ENCODE results near the gene ATG7. TPM values are rescaled to one million over a fixed set of nuclear protein-coding genes. Genes with fewer than 3 reads are reported as not detected.

The ATG7 gene
- total RNA-seq, 1 experiment from 2014 or later, result 25.7 TPM

DNA sequence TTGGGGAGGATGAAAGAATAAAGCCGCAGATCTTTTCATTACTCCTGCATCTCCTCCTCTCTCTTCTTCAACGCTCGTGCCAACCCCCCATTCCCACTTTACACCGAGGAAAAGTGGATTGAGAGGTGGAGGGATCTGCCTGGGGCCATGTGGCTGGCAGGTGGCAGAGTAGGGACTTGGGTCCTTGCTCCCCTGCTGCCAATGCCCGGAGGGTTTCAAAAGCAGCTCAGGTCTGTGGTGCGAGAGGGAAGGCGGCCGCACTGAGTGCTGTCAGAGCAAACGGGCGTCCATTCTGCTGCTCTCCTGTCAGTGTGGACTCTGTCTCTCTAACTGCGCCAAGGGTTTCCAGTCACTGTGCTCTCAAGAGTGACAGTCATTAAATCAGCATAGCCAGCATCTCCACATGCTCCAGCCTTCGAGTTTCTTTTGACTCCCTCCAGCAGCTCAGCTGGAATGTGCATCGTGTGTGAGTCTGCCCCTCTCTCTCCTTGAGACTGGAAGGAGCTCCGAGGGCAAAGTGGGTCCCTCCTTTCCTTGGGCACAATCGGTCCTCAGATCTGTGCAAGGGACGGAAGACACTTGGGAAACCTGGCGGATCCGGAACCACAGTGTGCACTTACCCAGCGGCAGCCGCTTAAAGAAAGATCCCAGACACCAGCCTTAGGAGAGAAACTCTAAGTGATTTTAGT lies 302.9 kb downstream of the ATG7 start:
- Histone ChIP-seq H3K27ac (no peak overlapping the region), H3K4me3 (no peak overlapping the region), H3K9me3 (replicated peaks) (no peaks in the 10 kb centered on the region), H3K4me1 (peaks cover 15% of the 10 kb centered on the region), H3K27me3 (no peaks in the 10 kb centered on the region), H3K36me3 (peaks cover 12% of the 10 kb centered on the region; the same call in 1 of the 2 replicates)
- DNase-seq, result no peak

DNA sequence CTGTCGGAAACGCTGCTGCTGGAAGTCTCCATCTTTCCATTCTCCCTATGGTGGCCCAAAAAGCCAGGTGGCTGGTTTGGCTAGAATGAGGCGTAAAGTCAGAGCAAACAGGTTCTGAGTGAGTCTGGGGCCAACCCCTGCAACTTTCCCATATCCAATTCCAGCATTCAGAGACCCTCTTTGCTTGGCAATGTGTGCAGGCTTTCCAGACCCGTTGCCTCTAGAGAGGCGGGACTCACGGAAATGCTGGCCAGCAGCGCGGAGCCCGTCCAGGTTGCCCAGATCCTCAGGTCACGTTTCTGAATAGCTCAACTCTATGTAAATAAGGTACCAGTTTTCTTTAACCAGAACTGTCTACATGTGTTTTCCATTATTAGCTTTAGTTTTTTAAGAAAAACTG lies 303.5 kb downstream of the ATG7 start:
- Histone ChIP-seq H3K27ac (no peak overlapping the region), H3K36me3 (peaks cover 12% of the 10 kb centered on the region; the same call in 1 of the 2 replicates), H3K9me3 (replicated peaks) (no peaks in the 10 kb centered on the region), H3K27me3 (no peaks in the 10 kb centered on the region), H3K4me3 (no peak overlapping the region), H3K4me1 (peaks cover 13% of the 10 kb centered on the region)
- DNase-seq, result no peak

GRCh38 chr3:11576453-11576852 lies 304.3 kb downstream of the ATG7 start:
- no peak overlapping the region for H3K4me3 ChIP-seq
- peaks cover 12% of the 10 kb centered on the region; the same call in 1 of the 2 replicates for H3K36me3 ChIP-seq
- peaks cover 15% of the 10 kb centered on the region for H3K4me1 ChIP-seq
- H3K27me3 ChIP-seq, result no peaks in the 10 kb centered on the region
- H3K27ac ChIP-seq, result no peak overlapping the region
- no peaks in the 10 kb centered on the region for H3K9me3 ChIP-seq (replicated peaks)
- peak; percentile 31 to 32 for DNase-seq

- Histone ChIP-seq H3K27me3 (no peaks in the 10 kb centered on the region), H3K27ac (no peak overlapping the region), H3K4me3 (no peak overlapping the region), H3K9me3 (replicated peaks) (no peaks in the 10 kb centered on the region), H3K36me3 (peaks cover 7% of the 10 kb centered on the region; the same call in 1 of the 2 replicates), H3K4me1 (peaks cover 25% of the 10 kb centered on the region)
- no peak for DNase-seq
Measured at GRCh38 chr3:11578169-11578568, 306.0 kb downstream of the ATG7 start.

DNA sequence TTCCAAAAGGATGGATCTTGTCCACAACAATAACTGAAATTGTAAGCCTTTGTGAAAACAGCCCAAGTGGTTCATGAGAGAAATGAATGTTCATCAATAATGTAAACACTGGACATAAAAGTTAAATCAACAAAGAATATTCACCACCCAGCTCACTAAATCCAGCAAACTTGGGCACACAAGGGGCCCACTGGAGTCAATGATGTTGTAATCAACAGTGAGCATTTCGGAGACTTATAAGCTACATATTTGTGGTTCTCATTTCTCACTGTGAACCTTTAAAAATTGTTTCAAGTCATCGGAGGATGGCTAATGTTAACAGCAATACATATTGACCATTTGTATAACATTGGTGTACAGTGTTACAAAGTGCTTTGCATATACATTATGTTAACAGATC lies 308.4 kb downstream of the ATG7 start:
- H3K36me3 ChIP-seq, result peaks cover 2% of the 10 kb centered on the region; the same call in 1 of the 2 replicates

DNA sequence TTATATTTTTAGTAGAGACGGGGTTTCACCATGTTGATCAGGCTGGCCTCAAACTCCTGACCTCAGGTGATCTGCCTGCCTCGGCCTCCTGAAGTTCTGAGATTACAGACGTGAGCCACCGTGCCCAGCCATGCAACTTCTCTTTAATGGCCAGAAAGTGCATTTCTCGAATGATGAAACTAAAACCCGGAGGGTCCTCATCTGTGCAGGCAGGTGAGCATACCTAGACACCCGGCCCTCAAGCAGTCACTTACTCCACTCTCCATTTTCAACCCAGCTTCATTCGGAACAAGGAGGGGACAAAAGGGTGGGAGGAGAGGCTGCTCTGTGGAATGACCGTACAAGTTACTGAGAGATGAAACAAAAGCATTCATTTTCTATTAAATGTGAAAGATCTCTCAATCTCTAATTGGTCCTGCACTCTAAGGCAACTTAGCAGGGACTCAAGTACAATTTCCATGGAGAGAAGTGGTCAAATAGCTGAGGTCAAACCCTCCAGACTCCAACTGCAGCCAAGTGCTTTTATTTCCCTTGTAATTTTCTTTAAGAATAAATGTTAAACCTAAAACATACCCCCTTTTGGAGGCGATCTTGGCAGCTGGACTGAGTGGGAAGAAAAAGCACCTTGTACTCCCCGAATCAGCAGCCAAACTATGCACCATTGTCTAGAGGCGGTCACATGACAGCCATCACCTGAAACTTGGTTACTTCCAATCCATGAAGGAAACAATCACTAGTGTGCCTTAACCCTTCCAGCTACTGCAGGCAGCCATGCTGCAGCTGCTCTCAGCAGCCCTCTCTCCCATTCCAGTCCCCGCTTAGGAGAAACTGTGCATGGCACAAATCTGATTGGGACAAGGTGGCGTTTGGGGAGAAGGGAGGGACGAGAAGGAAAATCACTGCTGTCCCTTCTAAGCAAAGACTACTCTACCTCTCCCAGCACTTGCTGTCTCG lies 309.3 kb downstream of the ATG7 start:
- H3K4me1 ChIP-seq, result peaks cover 30% of the 10 kb centered on the region
- peak overlapping the region; percentile 65 for H3K27ac ChIP-seq
- H3K36me3 ChIP-seq, result no peaks in the 10 kb centered on the region; the same call in none of the 2 replicates
- no peaks in the 10 kb centered on the region for H3K9me3 ChIP-seq (replicated peaks)
- peak overlapping the region; percentile 51 for H3K4me3 ChIP-seq
- peak; percentile 34 to 68 for DNase-seq
- no peaks in the 10 kb centered on the region for H3K27me3 ChIP-seq

More for the DNA sequence above, 308.4 kb downstream of the ATG7 start:
- Histone ChIP-seq H3K27me3 (no peaks in the 10 kb centered on the region), H3K9me3 (replicated peaks) (no peaks in the 10 kb centered on the region), H3K27ac (no peak overlapping the region), H3K4me1 (peaks cover 30% of the 10 kb centered on the region), H3K4me3 (no peak overlapping the region)
- no peak for DNase-seq

DNA sequence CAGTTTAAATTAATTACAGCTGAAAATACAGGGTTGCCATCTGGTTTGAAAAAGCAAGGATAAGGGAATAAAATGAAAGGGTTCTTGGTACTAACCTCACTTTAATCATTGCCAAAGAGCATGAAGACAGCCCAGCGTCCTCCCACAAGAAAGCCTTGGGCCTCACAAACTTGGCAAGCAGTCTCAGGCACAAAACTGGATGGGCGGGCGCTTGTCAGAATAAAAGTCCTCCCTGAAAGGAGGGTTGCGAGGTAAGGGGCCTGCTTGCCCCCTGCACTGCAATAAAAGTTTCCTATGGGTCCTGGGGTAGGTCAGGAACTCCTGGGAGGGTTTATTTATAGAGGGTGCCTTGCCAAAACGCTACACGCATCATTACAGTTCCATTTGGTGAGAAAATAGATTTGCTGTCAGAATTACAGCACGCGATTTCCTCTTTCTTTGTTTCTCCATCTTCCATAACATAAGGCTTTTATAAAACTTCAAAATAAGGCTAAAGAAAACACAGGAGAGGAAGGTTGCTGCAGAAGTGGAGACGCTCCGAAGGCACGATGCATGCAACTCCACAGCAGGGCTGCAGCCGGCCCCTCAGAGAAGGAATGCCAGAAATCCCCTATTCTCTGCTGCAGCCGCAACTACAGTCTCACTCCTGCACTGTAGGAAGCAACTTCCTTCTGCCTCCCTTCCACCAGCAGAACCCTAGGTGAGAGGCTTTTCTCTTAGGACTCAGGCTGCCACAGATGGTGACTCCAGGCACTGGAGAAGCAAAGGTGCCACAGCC lies 310.2 kb downstream of the ATG7 start:
- Histone ChIP-seq H3K4me3 (peak overlapping the region; percentile 51), H3K36me3 (no peaks in the 10 kb centered on the region; the same call in none of the 2 replicates), H3K9me3 (replicated peaks) (no peaks in the 10 kb centered on the region), H3K27me3 (no peaks in the 10 kb centered on the region), H3K4me1 (peaks cover 24% of the 10 kb centered on the region), H3K27ac (peak overlapping the region; percentile 65)
- peak; percentile 76 to 86 for DNase-seq

DNA sequence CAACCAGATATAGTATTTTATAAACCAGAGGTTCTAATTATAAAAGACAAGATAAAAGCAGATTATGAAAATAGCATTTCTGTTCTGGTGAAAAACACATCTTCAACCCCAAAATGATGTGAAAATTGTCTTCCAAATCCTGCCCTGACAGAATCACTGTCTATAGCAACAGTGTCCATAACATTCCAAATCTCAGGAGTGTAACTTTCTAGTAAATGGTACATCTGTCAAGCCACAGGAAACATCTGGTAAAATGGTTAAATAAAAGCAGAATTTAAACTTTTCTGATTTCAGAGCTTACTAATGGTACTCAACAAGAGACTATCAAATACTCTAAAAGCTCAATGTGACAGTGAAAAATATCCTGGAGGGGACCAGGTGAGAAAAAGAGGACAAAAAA lies 311.0 kb downstream of the ATG7 start:
- DNase-seq, result no peak
- Histone ChIP-seq H3K36me3 (peaks cover 4% of the 10 kb centered on the region), H3K4me1 (peaks cover 24% of the 10 kb centered on the region), H3K9me3 (replicated peaks) (no peaks in the 10 kb centered on the region), H3K27me3 (no peaks in the 10 kb centered on the region), H3K4me3 (no peak overlapping the region), H3K27ac (no peak overlapping the region)

DNA sequence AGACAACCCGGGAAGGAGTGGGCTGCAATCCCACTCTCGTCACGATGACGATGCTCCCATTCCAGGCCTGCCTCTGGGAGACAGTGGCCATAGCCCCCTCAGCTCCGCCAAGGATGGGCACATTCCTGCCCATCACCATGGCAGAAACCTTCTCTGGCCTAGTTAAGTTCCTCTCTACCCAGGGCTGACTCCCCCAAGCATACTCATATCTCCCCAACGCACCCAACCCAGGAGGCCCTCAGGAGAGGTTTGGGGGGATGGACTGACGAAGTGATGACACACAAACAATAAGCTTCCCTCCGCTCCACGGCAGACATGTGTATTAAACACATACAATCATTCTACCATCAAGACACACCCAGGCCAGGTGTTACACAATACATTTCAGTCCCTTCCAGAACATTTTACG lies 311.4 kb downstream of the ATG7 start:
- Histone ChIP-seq H3K9me3 (replicated peaks) (no peaks in the 10 kb centered on the region), H3K36me3 (peaks cover 4% of the 10 kb centered on the region), H3K4me3 (no peak overlapping the region), H3K27ac (no peak overlapping the region), H3K4me1 (peaks cover 27% of the 10 kb centered on the region), H3K27me3 (no peaks in the 10 kb centered on the region)
- no peak for DNase-seq

DNA sequence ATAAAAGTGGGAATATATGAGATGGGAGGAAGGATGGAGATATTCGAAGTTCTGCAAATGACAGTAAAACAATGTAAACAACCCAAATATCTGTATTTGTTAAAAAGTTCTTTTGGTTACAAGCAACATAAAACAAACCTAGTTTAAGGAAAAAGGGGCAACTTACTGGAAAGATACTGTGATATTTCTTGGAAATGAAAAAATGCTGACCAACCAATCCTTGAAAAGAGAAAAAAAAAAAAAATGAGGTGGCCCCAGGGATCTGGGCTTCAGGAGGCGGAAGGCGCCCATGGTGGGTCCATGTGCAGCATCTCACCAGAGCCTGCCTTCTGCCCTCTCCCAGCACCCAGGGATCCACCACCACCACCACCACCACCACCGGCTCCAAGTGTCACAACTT lies 312.4 kb downstream of the ATG7 start:
- Histone ChIP-seq H3K27ac (no peak overlapping the region), H3K4me3 (no peak overlapping the region), H3K9me3 (replicated peaks) (no peaks in the 10 kb centered on the region), H3K4me1 (peaks cover 36% of the 10 kb centered on the region), H3K27me3 (no peaks in the 10 kb centered on the region), H3K36me3 (peaks cover 4% of the 10 kb centered on the region)
- DNase-seq, result no peak

DNA sequence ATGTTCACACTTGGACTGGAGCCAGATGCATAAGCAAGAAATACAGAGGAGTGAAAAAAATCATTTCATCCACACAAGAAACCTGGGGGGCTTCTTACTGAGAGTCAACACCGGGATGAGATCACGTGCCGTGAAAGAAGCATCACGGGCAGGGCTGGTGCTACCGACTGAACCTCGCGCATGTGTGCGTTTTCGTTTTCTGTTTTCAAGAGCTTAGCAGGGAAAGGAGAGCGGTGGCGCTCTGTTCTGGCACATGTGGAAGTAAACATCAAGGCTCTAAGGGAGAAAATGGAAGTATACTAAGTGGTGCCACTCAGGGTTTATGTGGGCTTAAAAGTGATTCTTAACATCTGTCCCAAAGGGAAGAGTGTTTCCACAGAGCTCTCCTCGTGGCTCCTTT lies 315.6 kb downstream of the ATG7 start:
- no peaks in the 10 kb centered on the region for H3K27me3 ChIP-seq
- no peaks in the 10 kb centered on the region for H3K9me3 ChIP-seq (replicated peaks)
- peaks cover 4% of the 10 kb centered on the region; the same call in 1 of the 2 replicates for H3K36me3 ChIP-seq
- no peak for DNase-seq
- peaks cover 50% of the 10 kb centered on the region for H3K4me1 ChIP-seq
- no peak overlapping the region for H3K4me3 ChIP-seq
- H3K27ac ChIP-seq, result no peak overlapping the region

DNA sequence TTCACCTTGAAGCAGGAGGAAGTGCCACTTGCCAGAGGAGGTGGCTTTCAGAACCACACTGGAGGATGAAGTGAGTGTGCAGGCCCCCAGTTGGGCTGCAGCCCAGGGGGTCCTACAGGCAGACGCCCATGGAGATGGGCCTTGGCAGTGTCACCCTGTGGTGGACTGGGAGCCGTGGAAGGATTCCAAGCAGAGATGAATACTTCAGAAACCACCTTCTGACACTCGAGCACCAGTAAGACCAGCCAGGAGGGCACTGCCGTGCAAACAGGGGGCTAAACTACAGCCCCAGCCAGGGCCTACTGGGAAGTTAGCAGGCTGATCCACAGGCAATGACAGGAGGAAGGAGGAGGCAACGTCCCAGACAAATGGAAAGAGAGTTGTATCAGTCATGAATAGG lies 316.1 kb downstream of the ATG7 start:
- no peak overlapping the region for H3K27ac ChIP-seq
- DNase-seq, result no peak
- peaks cover 4% of the 10 kb centered on the region; the same call in 1 of the 2 replicates for H3K36me3 ChIP-seq
- no peak overlapping the region for H3K4me3 ChIP-seq
- H3K4me1 ChIP-seq, result peaks cover 50% of the 10 kb centered on the region
- no peaks in the 10 kb centered on the region for H3K27me3 ChIP-seq
- H3K9me3 ChIP-seq (replicated peaks), result no peaks in the 10 kb centered on the region

GRCh38 chr3:11588755-11589154 lies 316.6 kb downstream of the ATG7 start:
- Histone ChIP-seq H3K27ac (no peak overlapping the region; the same call in 1 of the 2 replicates), H3K9me3 (replicated peaks) (no peaks in the 10 kb centered on the region), H3K4me1 (peaks cover 51% of the 10 kb centered on the region), H3K36me3 (peaks cover 4% of the 10 kb centered on the region; the same call in 1 of the 2 replicates), H3K4me3 (no peak overlapping the region), H3K27me3 (no peaks in the 10 kb centered on the region)
- peak in 1 of 2 experiments; percentile 33 for DNase-seq

- peaks cover 7% of the 10 kb centered on the region; the same call in 1 of the 2 replicates for H3K36me3 ChIP-seq
- peaks cover 58% of the 10 kb centered on the region for H3K4me1 ChIP-seq
- DNase-seq, result no peak
- H3K9me3 ChIP-seq (replicated peaks), result no peaks in the 10 kb centered on the region
- H3K4me3 ChIP-seq, result no peak overlapping the region
- no peaks in the 10 kb centered on the region for H3K27me3 ChIP-seq
- H3K27ac ChIP-seq, result peak overlapping the region; percentile 97
Measured at GRCh38 chr3:11589706-11590105, 317.5 kb downstream of the ATG7 start.
